Measurements from ENCODE around the gene CYBA.

Gene CYBA

DNA sequence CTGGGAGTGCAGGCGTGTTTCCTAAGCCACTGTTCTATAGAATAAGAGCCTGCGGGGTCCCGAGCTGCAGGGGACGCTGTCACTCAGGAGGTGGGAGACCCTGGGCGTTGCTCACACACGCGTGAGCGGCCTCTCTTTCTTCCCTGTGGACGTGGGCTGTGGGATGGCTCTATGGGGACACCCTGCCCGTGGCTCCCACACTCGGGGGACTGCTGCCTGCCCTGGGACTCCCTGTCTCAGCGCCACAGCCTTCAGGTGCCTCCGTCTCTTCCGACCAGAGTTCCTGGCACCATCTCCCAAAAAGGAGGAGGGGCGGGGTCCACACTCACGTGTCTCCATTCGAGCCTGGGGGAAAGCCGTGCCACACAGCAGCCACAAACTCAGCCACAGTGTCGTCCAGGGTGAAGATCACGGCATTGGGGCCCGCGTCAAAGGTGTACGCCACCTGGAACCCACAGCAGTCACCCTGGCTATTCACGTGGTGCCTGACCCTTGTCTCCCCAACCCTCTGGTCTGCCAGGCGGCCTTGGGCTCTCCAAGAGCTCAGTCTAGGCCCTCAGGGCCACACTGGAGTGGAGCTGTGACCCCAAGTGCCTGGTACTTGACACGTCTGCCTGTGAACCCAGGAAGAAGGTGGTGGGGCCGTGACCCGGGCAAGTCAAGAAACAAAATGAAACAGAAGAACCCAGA is 3.7 kb upstream of the CYBA start:
- TF ChIP-seq TARDBP (IDR thresholded peaks at IDR 0.05): no peak
- TF ChIP-seq ELF4 (IDR thresholded peaks at IDR 0.05): no peak
- TF ChIP-seq SUZ12 (IDR thresholded peaks at IDR 0.05): no peak
- TF ChIP-seq NFRKB (IDR thresholded peaks at IDR 0.05): no peak
- no peak for TF ChIP-seq SP1 (IDR thresholded peaks at IDR 0.05)
- TF ChIP-seq FOXK2 (IDR thresholded peaks at IDR 0.05): no peak
- no peak for TF ChIP-seq ZNF384 (IDR thresholded peaks at IDR 0.05)
- TF ChIP-seq CTBP1 (IDR thresholded peaks at IDR 0.05; ENCODE audit: borderline replicate concordance): no peak
- TF ChIP-seq L3MBTL2 (conservative IDR thresholded peaks at IDR 0.05): no peak
- TF ChIP-seq FOXM1 (IDR thresholded peaks at IDR 0.05; ENCODE audit: borderline replicate concordance): no peak
- TF ChIP-seq HDGF (IDR thresholded peaks at IDR 0.05; ENCODE audit: borderline replicate concordance): no peak
- TF ChIP-seq, protein P1, sequence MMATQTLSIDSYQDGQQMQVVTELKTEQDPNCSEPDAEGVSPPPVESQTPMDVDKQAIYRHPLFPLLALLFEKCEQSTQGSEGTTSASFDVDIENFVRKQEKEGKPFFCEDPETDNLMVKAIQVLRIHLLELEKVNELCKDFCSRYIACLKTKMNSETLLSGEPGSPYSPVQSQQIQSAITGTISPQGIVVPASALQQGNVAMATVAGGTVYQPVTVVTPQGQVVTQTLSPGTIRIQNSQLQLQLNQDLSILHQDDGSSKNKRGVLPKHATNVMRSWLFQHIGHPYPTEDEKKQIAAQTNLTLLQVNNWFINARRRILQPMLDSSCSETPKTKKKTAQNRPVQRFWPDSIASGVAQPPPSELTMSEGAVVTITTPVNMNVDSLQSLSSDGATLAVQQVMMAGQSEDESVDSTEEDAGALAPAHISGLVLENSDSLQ (IDR thresholded peaks at IDR 0.05): no peak
- TF ChIP-seq FOXA1 (IDR thresholded peaks at IDR 0.05): no peak
- TF ChIP-seq LEF1 (IDR thresholded peaks at IDR 0.05; ENCODE audit: borderline replicate concordance): no peak
- no peak for DNase-seq (ENCODE audit: extremely low spot score)
- CTCF ChIA-PET: no interaction called here
- POLR2A ChIA-PET: no interaction called here

DNA sequence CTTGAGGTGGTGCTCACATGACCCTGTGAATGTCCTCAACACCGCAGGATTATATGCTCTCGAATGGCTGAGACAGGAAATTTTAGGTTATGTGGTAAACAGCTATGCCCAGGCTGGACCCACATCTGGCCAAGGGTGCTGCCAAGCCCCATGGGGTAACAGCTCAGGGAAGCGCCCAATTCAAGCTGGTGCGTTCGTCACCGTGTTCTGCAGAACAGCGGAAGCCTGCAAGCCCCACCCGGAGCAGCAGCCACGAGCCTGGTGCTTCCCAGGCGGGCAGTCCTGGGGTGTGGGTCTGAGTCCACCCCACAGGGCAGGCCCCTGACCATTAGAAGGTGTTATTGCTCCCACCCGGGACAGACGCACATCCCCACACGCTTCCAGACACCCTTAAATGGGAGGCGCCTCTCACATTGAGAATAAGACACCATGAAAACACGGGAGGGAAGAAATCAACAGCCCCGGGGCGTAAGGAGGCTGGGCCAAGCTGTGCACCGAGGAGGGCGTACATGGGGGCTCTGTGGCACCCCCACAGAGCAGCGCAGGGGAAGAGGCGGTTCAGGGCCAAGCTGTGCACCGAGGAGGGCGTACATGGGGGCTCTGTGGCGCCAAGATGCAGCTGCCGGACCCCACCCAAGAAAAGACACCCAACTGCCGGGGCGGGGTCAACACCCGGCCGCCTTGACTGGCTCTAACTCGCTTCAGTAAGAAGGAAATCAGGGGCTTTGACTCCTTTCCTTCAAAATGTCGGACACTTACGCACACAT is 2.9 kb upstream of the CYBA start:
- ChIA-PET POLR2A (no interaction called here), CTCF (no interaction called here)
- TF ChIP-seq FOXM1 (IDR thresholded peaks at IDR 0.05; ENCODE audit: borderline replicate concordance) (no peak), HDGF (IDR thresholded peaks at IDR 0.05; ENCODE audit: borderline replicate concordance) (no peak), LEF1 (IDR thresholded peaks at IDR 0.05; ENCODE audit: borderline replicate concordance) (no peak), SP1 (IDR thresholded peaks at IDR 0.05) (no peak), L3MBTL2 (conservative IDR thresholded peaks at IDR 0.05) (no peak), FOXA1 (IDR thresholded peaks at IDR 0.05) (no peak), BHLHE40 (IDR thresholded peaks at IDR 0.05; ENCODE audit: borderline replicate concordance) (no peak), TARDBP (IDR thresholded peaks at IDR 0.05) (no peak), ELF4 (IDR thresholded peaks at IDR 0.05) (no peak), FOXK2 (IDR thresholded peaks at IDR 0.05) (no peak), ARNT (IDR thresholded peaks at IDR 0.05) (no peak), NFRKB (IDR thresholded peaks at IDR 0.05) (no peak)
- TF ChIP-seq, protein P1 (IDR thresholded peaks at IDR 0.05): no peak
- DNase-seq (ENCODE audit: extremely low spot score): no peak

DNA sequence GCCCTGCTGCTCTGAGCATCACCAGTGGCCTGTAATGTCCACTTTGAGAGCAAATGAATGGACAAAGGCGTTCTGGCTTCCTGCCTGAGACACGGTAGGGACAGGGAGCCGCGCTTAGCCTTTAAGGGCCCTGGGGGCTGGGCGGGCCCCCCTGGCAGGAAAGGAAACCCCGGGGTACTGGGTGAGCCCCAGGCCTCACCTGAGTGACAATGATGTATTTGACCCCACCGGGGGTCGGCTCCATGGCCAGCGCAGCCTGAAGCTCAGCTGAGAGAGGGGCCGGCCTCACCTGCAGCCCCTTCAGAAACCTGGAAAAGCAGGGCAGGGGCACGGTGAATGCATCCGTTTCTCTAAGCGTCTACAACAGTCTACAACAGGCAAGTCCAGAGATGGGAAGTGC is 2.2 kb upstream of the CYBA start:
- ChIA-PET CTCF (no interaction called here), POLR2A (interaction anchor here (0.7 kb wide), 1 partner anchor 10 kb away, joined by 3 read pairs; the partner anchor contains the start of gene MVD)
- no peak for DNase-seq (ENCODE audit: extremely low spot score)
- TF ChIP-seq NFRKB (IDR thresholded peaks at IDR 0.05): no peak
- no peak for TF ChIP-seq HDGF (IDR thresholded peaks at IDR 0.05; ENCODE audit: borderline replicate concordance)
- TF ChIP-seq, protein P1 (IDR thresholded peaks at IDR 0.05): no peak
- no peak for TF ChIP-seq ELF4 (IDR thresholded peaks at IDR 0.05)
- TF ChIP-seq SP1 (IDR thresholded peaks at IDR 0.05): no peak
- no peak for TF ChIP-seq FOXK2 (IDR thresholded peaks at IDR 0.05)
- no peak for TF ChIP-seq TARDBP (IDR thresholded peaks at IDR 0.05)
- no peak for TF ChIP-seq L3MBTL2 (conservative IDR thresholded peaks at IDR 0.05)
- TF ChIP-seq ZNF384 (IDR thresholded peaks at IDR 0.05): no peak
- no peak for TF ChIP-seq LEF1 (IDR thresholded peaks at IDR 0.05; ENCODE audit: borderline replicate concordance)
- no peak for TF ChIP-seq FOXA1 (IDR thresholded peaks at IDR 0.05)
- no peak for TF ChIP-seq ARNT (IDR thresholded peaks at IDR 0.05)
- TF ChIP-seq BHLHE40 (IDR thresholded peaks at IDR 0.05; ENCODE audit: borderline replicate concordance): no peak
- no peak for TF ChIP-seq FOXM1 (IDR thresholded peaks at IDR 0.05; ENCODE audit: borderline replicate concordance)
- TF ChIP-seq CTBP1 (IDR thresholded peaks at IDR 0.05; ENCODE audit: borderline replicate concordance): no peak
- TF ChIP-seq SUZ12 (IDR thresholded peaks at IDR 0.05): no peak

- CTCF ChIA-PET: no interaction called here
- POLR2A ChIA-PET: interaction anchor here (0.7 kb wide), 1 partner anchor 10 kb away, joined by 3 read pairs; the partner anchor contains the start of gene MVD
- no peak for DNase-seq (ENCODE audit: extremely low spot score)
- TF ChIP-seq ZNF384 (IDR thresholded peaks at IDR 0.05) (no peak), SP1 (IDR thresholded peaks at IDR 0.05) (no peak), BHLHE40 (IDR thresholded peaks at IDR 0.05; ENCODE audit: borderline replicate concordance) (no peak), L3MBTL2 (conservative IDR thresholded peaks at IDR 0.05) (no peak), ARNT (IDR thresholded peaks at IDR 0.05) (no peak), FOXK2 (IDR thresholded peaks at IDR 0.05) (no peak), FOXM1 (IDR thresholded peaks at IDR 0.05; ENCODE audit: borderline replicate concordance) (no peak)
Observed at GRCh38 chr16:88652762-88653063, 1.9 kb upstream of the CYBA start.

- CTCF ChIA-PET: no interaction called here
- TF ChIP-seq ARNT (IDR thresholded peaks at IDR 0.05) (no peak), FOXK2 (IDR thresholded peaks at IDR 0.05) (no peak), NFRKB (IDR thresholded peaks at IDR 0.05) (no peak), FOXA1 (IDR thresholded peaks at IDR 0.05) (no peak), SP1 (IDR thresholded peaks at IDR 0.05) (no peak), HDGF (IDR thresholded peaks at IDR 0.05; ENCODE audit: borderline replicate concordance) (no peak), LEF1 (IDR thresholded peaks at IDR 0.05; ENCODE audit: borderline replicate concordance) (no peak), L3MBTL2 (conservative IDR thresholded peaks at IDR 0.05) (no peak), FOXM1 (IDR thresholded peaks at IDR 0.05; ENCODE audit: borderline replicate concordance) (no peak)
- TF ChIP-seq, protein P1 (IDR thresholded peaks at IDR 0.05): no peak
- POLR2A ChIA-PET: interaction anchor here (0.7 kb wide), 1 partner anchor 11 kb away, joined by 3 read pairs; the partner anchor contains the start of gene MVD
- no peak for DNase-seq (ENCODE audit: extremely low spot score)
Observed at GRCh38 chr16:88651989-88652761, 1.3 kb upstream of the CYBA start.

All from HEK293T (cell line).